Measurements from ENCODE around the gene ASPA. TPM values are rescaled to one million over a fixed set of nuclear protein-coding genes. Genes with fewer than 3 reads are reported as not detected.

ASPA gene
- polyA plus RNA-seq, 1 of the 3 experiments (the other 2 are of a cell fraction), result not detected

DNA sequence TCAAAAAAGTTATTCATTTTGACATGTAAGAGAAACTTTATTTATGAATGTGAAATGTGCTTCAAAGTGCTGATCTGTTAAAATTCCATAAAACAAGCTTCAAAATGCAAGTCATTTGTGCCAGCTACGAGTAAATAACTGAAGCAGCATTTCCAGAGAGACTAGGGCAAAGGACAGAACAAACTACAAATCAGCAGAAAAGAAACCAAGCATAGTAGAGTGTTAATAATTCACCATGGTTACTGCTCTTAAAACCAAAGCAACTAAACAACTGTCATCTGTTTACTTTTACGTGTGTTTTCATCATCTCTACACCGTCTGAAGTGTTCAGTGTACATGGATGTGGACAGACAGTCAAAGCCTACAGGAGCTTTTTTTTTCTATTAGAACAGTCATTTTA lies 1.6 kb upstream of the ASPA start:
- H2AFZ ChIP-seq (ENCODE audit: low read depth), result no peak overlapping the region
- DNase-seq, result no peak
- ChIA-PET POLR2A (no interaction called here), CTCF (no interaction called here)
- no peaks in the 10 kb centered on the region for H3K9me3 ChIP-seq
- TF ChIP-seq YY1 (IDR thresholded peaks at IDR 0.05; ENCODE audit: low read depth), result no peak
- TF ChIP-seq TAF1 (IDR thresholded peaks at IDR 0.05; ENCODE audit: borderline replicate concordance, low read depth, low read length), result no peak
- no peak for TF ChIP-seq ELF1 (IDR thresholded peaks at IDR 0.05)
- TF ChIP-seq, protein P1, sequence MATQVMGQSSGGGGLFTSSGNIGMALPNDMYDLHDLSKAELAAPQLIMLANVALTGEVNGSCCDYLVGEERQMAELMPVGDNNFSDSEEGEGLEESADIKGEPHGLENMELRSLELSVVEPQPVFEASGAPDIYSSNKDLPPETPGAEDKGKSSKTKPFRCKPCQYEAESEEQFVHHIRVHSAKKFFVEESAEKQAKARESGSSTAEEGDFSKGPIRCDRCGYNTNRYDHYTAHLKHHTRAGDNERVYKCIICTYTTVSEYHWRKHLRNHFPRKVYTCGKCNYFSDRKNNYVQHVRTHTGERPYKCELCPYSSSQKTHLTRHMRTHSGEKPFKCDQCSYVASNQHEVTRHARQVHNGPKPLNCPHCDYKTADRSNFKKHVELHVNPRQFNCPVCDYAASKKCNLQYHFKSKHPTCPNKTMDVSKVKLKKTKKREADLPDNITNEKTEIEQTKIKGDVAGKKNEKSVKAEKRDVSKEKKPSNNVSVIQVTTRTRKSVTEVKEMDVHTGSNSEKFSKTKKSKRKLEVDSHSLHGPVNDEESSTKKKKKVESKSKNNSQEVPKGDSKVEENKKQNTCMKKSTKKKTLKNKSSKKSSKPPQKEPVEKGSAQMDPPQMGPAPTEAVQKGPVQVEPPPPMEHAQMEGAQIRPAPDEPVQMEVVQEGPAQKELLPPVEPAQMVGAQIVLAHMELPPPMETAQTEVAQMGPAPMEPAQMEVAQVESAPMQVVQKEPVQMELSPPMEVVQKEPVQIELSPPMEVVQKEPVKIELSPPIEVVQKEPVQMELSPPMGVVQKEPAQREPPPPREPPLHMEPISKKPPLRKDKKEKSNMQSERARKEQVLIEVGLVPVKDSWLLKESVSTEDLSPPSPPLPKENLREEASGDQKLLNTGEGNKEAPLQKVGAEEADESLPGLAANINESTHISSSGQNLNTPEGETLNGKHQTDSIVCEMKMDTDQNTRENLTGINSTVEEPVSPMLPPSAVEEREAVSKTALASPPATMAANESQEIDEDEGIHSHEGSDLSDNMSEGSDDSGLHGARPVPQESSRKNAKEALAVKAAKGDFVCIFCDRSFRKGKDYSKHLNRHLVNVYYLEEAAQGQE (IDR thresholded peaks at IDR 0.05; ENCODE audit: low read depth, low read length), result no peak
- TF ChIP-seq, protein P2, sequence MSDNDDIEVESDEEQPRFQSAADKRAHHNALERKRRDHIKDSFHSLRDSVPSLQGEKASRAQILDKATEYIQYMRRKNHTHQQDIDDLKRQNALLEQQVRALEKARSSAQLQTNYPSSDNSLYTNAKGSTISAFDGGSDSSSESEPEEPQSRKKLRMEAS (IDR thresholded peaks at IDR 0.05; ENCODE audit: low read depth), result no peak
- no peak for TF ChIP-seq JUND (IDR thresholded peaks at IDR 0.05)
- no peak for TF ChIP-seq RXRA (IDR thresholded peaks at IDR 0.05; ENCODE audit: borderline replicate concordance, low read depth)
- TF ChIP-seq TEAD4 (IDR thresholded peaks at IDR 0.05; ENCODE audit: borderline replicate concordance, insufficient read depth), result no peak
- no peak for TF ChIP-seq RCOR1 (IDR thresholded peaks at IDR 0.05; ENCODE audit: low read length)
- TF ChIP-seq RAD21 (IDR thresholded peaks at IDR 0.05; ENCODE audit: low read length), result no peak
- TF ChIP-seq GABPA (IDR thresholded peaks at IDR 0.05; ENCODE audit: low read depth), result no peak
- no peak for TF ChIP-seq TCF12 (IDR thresholded peaks at IDR 0.05)
- TF ChIP-seq EP300 (IDR thresholded peaks at IDR 0.05; ENCODE audit: borderline replicate concordance in 1 of 2, low read depth in 1 of 2, low read length in 1 of 2), result no peak
- TF ChIP-seq, protein P3, sequence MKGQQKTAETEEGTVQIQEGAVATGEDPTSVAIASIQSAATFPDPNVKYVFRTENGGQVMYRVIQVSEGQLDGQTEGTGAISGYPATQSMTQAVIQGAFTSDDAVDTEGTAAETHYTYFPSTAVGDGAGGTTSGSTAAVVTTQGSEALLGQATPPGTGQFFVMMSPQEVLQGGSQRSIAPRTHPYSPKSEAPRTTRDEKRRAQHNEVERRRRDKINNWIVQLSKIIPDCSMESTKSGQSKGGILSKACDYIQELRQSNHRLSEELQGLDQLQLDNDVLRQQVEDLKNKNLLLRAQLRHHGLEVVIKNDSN (IDR thresholded peaks at IDR 0.05; ENCODE audit: borderline replicate concordance, low read depth), result no peak
- H3K4me3 ChIP-seq (ENCODE audit: low read depth in 2 of 2, low read length in 1 of 2), result no peak overlapping the region
- 15% methylated on average over 3 of the region's 3 CpGs for WGBS (ENCODE audit: low lambda C conversion rate)
- no peak overlapping the region for H3K9ac ChIP-seq
- H4K20me1 ChIP-seq (ENCODE audit: insufficient read depth), result no peaks in the 10 kb centered on the region
- no peaks in the 10 kb centered on the region for H3K9me2 ChIP-seq
- H3K36me3 ChIP-seq (replicated peaks in 1 of 2; ENCODE audit: control insufficient read depth in 1 of 2, insufficient read depth in 2 of 2, low read length in 1 of 2), result no peaks in the 10 kb centered on the region
- H3K27ac ChIP-seq (ENCODE audit: low read depth in 2 of 2, low read length in 1 of 2), result no peak overlapping the region
- H3K27me3 ChIP-seq (ENCODE audit: insufficient read depth), result peaks cover 55% of the 10 kb centered on the region; the same call in 1 of the 2 replicates
- H3K79me2 ChIP-seq (ENCODE audit: insufficient read depth), result no peaks in the 10 kb centered on the region
- H3K4me2 ChIP-seq, result no peak overlapping the region
- no peaks in the 10 kb centered on the region for H3F3A ChIP-seq (replicated peaks; ENCODE audit: insufficient read depth)
- H3K4me1 ChIP-seq (ENCODE audit: control insufficient read depth in 1 of 2, insufficient read depth in 2 of 2, low read depth in 1 of 2, low read length in 1 of 2), result no peaks in the 10 kb centered on the region

DNA sequence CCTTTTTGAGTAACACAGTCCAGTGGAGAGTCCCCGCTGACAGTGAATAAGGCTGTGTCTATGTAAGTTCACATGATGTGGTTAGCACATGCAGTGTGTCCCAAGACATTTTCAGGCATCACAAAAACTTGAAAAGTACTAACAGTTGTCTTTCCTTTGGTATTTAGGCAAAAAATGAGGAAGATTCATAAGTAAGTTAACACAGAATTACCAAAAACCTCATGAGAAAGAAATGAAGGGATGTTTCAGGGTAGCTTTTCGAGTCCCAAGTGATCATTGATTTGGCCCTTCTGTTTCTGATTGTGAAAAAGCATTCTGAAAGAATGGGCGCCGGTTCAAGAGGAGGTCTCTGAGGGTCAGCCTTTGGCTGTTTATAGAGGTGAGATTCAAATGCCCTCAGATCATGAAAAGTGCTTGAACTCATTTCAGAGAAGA lies 529 bp upstream of the ASPA start:
- no peaks in the 10 kb centered on the region for H3K9me3 ChIP-seq
- no peaks in the 10 kb centered on the region for H4K20me1 ChIP-seq (ENCODE audit: insufficient read depth)
- H3K27me3 ChIP-seq (ENCODE audit: insufficient read depth), result peaks cover 55% of the 10 kb centered on the region
- H3K4me2 ChIP-seq, result no peak overlapping the region
- H3F3A ChIP-seq (replicated peaks; ENCODE audit: insufficient read depth), result no peaks in the 10 kb centered on the region
- ChIA-PET POLR2A (no interaction called here), CTCF (no interaction called here)
- 28% methylated on average over 4 of the region's 4 CpGs for WGBS (ENCODE audit: low lambda C conversion rate)
- no peak overlapping the region for H3K4me3 ChIP-seq (ENCODE audit: low read depth in 2 of 2, low read length in 1 of 2)
- H3K79me2 ChIP-seq (ENCODE audit: insufficient read depth), result no peaks in the 10 kb centered on the region
- H3K4me1 ChIP-seq (ENCODE audit: control insufficient read depth in 1 of 2, insufficient read depth in 2 of 2, low read depth in 1 of 2, low read length in 1 of 2), result no peaks in the 10 kb centered on the region
- no peak overlapping the region for H3K27ac ChIP-seq (ENCODE audit: low read depth in 2 of 2, low read length in 1 of 2)
- no peak overlapping the region for H3K9ac ChIP-seq
- H3K9me2 ChIP-seq, result no peaks in the 10 kb centered on the region
- no peak for DNase-seq
- no peaks in the 10 kb centered on the region for H3K36me3 ChIP-seq (replicated peaks in 1 of 2; ENCODE audit: control insufficient read depth in 1 of 2, insufficient read depth in 2 of 2, low read length in 1 of 2)
- no peak overlapping the region for H2AFZ ChIP-seq (ENCODE audit: low read depth)
- TF ChIP-seq, protein P4, sequence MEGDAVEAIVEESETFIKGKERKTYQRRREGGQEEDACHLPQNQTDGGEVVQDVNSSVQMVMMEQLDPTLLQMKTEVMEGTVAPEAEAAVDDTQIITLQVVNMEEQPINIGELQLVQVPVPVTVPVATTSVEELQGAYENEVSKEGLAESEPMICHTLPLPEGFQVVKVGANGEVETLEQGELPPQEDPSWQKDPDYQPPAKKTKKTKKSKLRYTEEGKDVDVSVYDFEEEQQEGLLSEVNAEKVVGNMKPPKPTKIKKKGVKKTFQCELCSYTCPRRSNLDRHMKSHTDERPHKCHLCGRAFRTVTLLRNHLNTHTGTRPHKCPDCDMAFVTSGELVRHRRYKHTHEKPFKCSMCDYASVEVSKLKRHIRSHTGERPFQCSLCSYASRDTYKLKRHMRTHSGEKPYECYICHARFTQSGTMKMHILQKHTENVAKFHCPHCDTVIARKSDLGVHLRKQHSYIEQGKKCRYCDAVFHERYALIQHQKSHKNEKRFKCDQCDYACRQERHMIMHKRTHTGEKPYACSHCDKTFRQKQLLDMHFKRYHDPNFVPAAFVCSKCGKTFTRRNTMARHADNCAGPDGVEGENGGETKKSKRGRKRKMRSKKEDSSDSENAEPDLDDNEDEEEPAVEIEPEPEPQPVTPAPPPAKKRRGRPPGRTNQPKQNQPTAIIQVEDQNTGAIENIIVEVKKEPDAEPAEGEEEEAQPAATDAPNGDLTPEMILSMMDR (IDR thresholded peaks at IDR 0.05), result no peak
- TF ChIP-seq RFX5 (IDR thresholded peaks at IDR 0.05; ENCODE audit: low read length) (no peak), RAD21 (IDR thresholded peaks at IDR 0.05; ENCODE audit: low read length) (no peak), SIN3A (IDR thresholded peaks at IDR 0.05; ENCODE audit: borderline replicate concordance, low read depth, low read length) (no peak), EP300 (IDR thresholded peaks at IDR 0.05; ENCODE audit: borderline replicate concordance in 1 of 2, low read depth in 1 of 2, low read length in 1 of 2) (no peak), YY1 (IDR thresholded peaks at IDR 0.05; ENCODE audit: low read depth) (no peak), TCF12 (IDR thresholded peaks at IDR 0.05) (no peak), RXRA (IDR thresholded peaks at IDR 0.05; ENCODE audit: borderline replicate concordance, low read depth) (no peak), JUND (IDR thresholded peaks at IDR 0.05) (no peak), EZH2phosphoT487 (IDR thresholded peaks at IDR 0.05; ENCODE audit: borderline replicate concordance, low read depth) (no peak), TAF1 (IDR thresholded peaks at IDR 0.05; ENCODE audit: borderline replicate concordance, low read depth, low read length) (no peak), POLR2AphosphoS5 (IDR thresholded peaks at IDR 0.05; ENCODE audit: low read depth, low read length) (no peak)
- TF ChIP-seq, protein P2 (IDR thresholded peaks at IDR 0.05; ENCODE audit: low read depth), result no peak

All from SK-N-SH (cell line).